Effector memory CD4-positive, alpha-beta T cell (primary cell): ENCODE data around the gene DNAJB4.
A peak's percentile ranks its signal among the peaks of the same experiment; 100 is the strongest.

Experiments used
- DNase-seq, 3 donors: peaks; one replicate each; pipeline ENCODE4 v3.0.0-alpha.2; 2020
- H3K27ac ChIP-seq: 2 replicates; pipeline ENCODE4 v1.7.0; 2013; ENCODE audit warnings: mild to moderate bottlenecking, low read length, moderate library complexity; ENCODE audit not compliant: insufficient read depth, poor library complexity, severe bottlenecking
- H3K27me3 ChIP-seq: replicated peaks from 2 replicates; pipeline ENCODE4 v1.7.0; 2013; ENCODE audit warnings: mild to moderate bottlenecking, low read length; ENCODE audit not compliant: insufficient read depth, control insufficient read depth, poor library complexity, severe bottlenecking
- H3K36me3 ChIP-seq: 2 replicates; pipeline ENCODE4 v1.7.0; 2013; ENCODE audit warnings: mild to moderate bottlenecking, low read length, moderate library complexity; ENCODE audit not compliant: control insufficient read depth, insufficient read depth
- H3K4me1 ChIP-seq: 2 replicates; pipeline ENCODE4 v1.7.0; 2013; ENCODE audit warnings: low read length, mild to moderate bottlenecking; ENCODE audit not compliant: control insufficient read depth, insufficient read depth, poor library complexity, severe bottlenecking
- H3K4me3 ChIP-seq: 2 replicates; pipeline ENCODE4 v1.7.0; 2013; ENCODE audit warnings: low read length, low read depth, mild to moderate bottlenecking; ENCODE audit not compliant: insufficient read depth, poor library complexity, severe bottlenecking
- H3K9me3 ChIP-seq: 2 replicates; pipeline ENCODE4 v1.7.0; 2013; ENCODE audit warnings: mild to moderate bottlenecking, low read length, moderate library complexity; ENCODE audit not compliant: control insufficient read depth

The DNAJB4 gene

DNA sequence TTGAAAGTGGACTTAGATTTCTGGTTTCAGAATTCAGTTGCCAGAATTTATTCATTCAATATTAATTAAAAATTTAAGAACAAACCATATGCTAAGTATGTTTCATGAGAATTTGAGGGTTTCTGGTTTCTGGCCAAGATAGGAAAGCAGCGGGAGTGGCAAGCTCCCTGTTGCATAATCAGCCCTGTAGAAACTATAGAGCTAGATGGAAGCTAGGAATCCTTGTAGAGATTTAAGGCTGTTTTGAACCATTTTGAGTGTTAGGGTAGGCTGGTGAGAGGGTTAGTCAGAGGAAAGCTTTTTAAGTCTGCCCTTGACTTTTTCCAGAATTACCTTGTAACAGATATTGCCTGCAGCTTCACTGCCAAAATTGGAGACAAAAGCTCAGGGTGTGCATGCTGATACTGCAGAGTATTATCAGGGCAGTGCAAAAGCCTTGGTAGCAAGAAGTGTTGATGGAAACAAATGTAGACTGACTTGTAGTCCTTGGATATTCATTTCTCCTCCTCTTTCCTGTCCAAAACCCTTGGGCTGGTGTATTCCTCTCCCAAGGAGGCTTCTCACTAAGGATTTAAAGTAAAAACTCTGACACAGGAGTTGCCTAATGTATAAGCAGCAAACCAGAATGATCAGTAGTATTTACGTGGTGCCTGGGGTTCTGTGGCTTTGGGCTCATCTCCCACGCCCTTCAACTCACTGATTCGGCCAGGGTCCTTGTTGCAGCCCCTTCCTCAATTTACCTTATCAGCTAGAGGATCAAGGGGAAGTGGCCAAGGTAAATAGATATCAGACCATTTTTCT, 28.5 kb downstream of the DNAJB4 start:
- no peaks in the 10 kb centered on the region for H3K4me1 ChIP-seq
- no peaks in the 10 kb centered on the region for H3K36me3 ChIP-seq
- no peak for DNase-seq
- no peaks in the 10 kb centered on the region for H3K9me3 ChIP-seq
- H3K27ac ChIP-seq: no peak overlapping the region
- H3K4me3 ChIP-seq: no peak overlapping the region
- no peaks in the 10 kb centered on the region for H3K27me3 ChIP-seq

DNA sequence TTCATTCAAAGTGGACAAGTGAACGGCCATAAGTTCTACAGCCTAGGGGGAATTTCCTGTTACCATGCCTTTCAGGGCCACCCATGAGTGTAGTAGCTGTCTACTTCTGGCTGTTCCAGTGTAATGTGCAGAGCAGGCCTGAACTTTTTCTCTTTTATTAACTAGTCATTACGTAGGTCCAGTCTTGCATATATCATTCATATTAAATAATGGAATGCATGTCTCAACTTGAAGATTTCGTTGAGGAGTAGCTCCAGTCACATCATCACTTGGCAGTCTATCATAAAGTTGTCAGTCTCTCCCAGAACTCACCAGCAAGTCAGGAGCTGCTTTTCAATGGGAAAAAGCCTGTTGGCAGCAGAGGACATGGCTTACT, 29.0 kb downstream of the DNAJB4 start:
- H3K4me1 ChIP-seq: no peaks in the 10 kb centered on the region
- no peak overlapping the region for H3K4me3 ChIP-seq
- H3K36me3 ChIP-seq: no peaks in the 10 kb centered on the region
- no peak for DNase-seq
- no peaks in the 10 kb centered on the region for H3K9me3 ChIP-seq
- H3K27me3 ChIP-seq: no peaks in the 10 kb centered on the region
- H3K27ac ChIP-seq: no peak overlapping the region

DNA sequence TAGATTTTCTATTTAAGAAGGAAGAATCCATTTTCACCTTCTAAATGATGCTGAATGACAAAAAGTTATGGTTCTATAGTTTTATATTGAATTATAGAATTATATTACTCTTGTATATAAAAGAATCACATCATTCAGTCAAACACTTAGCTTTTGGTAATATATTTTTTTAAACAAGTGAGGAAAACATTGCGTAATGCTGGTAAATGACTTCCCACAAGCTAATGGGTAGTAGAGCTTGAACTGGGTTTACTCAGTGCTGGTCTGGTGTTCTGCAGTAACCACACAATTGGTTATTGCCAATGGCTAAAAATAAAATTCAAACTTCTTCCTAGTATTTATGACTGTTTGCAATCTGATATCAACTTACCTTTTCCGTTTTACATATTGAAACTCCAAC, 30.4 kb downstream of the DNAJB4 start:
- Histone ChIP-seq H3K27ac (no peak overlapping the region), H3K36me3 (no peaks in the 10 kb centered on the region), H3K9me3 (no peaks in the 10 kb centered on the region), H3K27me3 (no peaks in the 10 kb centered on the region), H3K4me3 (no peak overlapping the region), H3K4me1 (no peaks in the 10 kb centered on the region)
- DNase-seq: no peak

DNA sequence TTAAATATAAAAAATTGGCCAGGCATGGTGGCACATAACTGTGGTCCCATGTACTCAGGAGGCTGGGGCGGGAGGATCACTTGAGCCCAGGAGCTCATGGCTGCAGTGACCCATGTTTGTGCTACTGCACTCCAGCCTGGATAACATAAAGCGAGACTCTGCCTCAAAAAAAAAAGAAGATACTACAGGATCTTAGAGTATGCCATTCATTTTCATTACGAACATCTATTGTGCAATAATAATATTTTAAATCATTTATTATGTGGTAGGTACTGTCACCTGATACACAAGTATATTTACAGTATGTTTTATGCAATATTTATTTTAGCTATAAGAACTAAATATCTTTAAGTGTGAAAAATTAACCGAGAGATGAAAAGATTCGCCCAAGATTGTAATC, 31.7 kb downstream of the DNAJB4 start:
- Histone ChIP-seq H3K36me3 (no peaks in the 10 kb centered on the region), H3K9me3 (no peaks in the 10 kb centered on the region), H3K4me1 (no peaks in the 10 kb centered on the region), H3K27me3 (no peaks in the 10 kb centered on the region), H3K4me3 (no peak overlapping the region), H3K27ac (no peak overlapping the region)
- no peak for DNase-seq

DNA sequence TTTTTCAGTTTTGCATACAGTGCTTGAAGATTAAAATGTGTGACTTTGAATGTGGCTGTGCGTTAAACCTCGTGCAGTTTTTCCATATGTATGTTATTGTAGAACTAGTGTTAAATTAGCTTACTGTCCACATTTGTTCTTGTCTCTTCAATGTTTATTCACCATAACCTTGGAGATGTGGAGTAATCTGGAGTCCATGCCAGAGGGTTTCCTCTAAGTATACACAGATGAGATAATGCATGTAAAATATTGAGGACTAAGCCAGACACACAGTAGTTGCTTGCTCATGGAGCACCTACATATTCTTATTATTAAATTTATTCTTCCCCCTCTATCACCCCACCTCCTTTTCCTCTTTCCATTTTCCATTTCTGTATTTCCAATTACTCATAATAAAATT, 33.3 kb downstream of the DNAJB4 start:
- no peak for DNase-seq

DNA sequence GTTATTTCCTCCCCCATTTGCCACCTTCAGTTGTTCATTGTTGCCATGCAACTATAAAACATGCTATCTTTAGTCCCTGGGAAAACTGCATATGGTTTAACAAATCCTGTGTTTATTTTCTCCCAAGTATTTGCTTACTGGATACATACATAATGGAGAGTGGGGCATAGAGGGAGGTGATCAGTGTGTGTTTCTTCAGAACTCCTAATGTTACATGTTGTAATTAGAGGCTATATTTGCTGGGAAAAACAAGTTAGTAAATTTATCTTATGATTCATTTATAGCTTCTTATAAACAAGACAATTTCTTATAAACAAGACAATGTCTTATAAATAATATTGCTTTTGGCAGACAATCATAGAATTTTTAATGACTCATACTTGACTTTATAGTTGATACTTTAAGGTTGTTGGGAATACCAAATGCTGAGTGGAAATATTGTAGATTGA, 33.8 kb downstream of the DNAJB4 start:
- no peak overlapping the region for H3K4me3 ChIP-seq
- no peaks in the 10 kb centered on the region for H3K27me3 ChIP-seq
- no peak for DNase-seq
- no peaks in the 10 kb centered on the region for H3K36me3 ChIP-seq
- H3K9me3 ChIP-seq: no peaks in the 10 kb centered on the region
- no peaks in the 10 kb centered on the region for H3K4me1 ChIP-seq
- H3K27ac ChIP-seq: no peak overlapping the region

More for the DNA sequence above, 33.3 kb downstream of the DNAJB4 start:
- Histone ChIP-seq H3K4me1 (no peaks in the 10 kb centered on the region), H3K27me3 (no peaks in the 10 kb centered on the region), H3K27ac (no peak overlapping the region), H3K9me3 (no peaks in the 10 kb centered on the region), H3K36me3 (no peaks in the 10 kb centered on the region), H3K4me3 (no peak overlapping the region)

DNA sequence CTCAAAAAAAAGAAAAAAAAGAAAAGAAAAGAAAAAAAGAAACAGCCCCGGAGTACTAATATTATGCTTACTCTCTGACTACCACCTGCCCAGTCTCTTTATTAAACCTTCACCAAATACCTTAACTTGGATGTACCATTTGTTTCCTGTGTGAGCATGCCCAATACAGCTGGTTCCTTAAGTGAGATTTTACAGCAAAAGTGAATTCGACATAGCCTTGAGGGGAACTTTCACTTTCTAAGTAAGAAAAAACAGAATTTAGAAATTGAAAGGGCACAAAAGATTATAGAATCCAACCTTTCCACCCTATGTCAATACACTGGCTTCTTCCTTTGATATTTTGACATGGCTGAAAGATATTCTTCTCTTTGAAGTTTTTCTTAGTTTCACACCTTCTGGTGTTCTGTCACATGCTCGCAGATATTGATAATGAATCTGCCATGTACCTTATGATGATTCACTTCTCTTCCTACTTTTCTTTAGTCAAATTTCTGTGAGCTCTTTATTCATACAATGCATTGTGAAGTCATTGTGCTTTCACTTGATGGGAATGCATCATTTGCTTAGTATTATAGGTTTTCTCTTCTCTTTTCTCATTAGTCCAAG, 35.8 kb downstream of the DNAJB4 start:
- Histone ChIP-seq H3K27me3 (peaks cover 5% of the 10 kb centered on the region), H3K9me3 (no peaks in the 10 kb centered on the region), H3K36me3 (no peaks in the 10 kb centered on the region), H3K4me3 (no peak overlapping the region), H3K27ac (no peak overlapping the region), H3K4me1 (peaks cover 4% of the 10 kb centered on the region)
- DNase-seq: no peak

DNA sequence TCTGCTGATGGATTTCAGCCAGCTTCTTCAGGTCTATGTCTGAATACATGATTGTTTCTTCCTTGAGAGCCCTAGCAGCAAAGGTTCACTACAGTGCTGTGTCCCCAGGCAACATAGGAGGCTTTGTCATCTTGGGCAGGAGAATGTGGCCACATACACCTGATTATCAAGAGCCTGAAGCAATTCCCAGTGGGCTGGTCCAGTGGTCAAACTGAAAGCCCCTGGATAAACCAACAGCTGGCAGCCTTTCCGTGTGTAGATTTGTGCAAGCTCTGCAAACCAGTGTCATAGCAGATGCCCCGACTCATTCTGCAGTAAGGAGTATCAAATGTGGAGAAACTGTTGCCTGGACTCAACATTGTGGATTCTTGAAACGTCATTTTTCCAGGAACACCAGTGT, 38.7 kb downstream of the DNAJB4 start:
- peaks cover 9% of the 10 kb centered on the region for H3K4me1 ChIP-seq
- H3K27ac ChIP-seq: no peak overlapping the region
- H3K36me3 ChIP-seq: no peaks in the 10 kb centered on the region

DNA sequence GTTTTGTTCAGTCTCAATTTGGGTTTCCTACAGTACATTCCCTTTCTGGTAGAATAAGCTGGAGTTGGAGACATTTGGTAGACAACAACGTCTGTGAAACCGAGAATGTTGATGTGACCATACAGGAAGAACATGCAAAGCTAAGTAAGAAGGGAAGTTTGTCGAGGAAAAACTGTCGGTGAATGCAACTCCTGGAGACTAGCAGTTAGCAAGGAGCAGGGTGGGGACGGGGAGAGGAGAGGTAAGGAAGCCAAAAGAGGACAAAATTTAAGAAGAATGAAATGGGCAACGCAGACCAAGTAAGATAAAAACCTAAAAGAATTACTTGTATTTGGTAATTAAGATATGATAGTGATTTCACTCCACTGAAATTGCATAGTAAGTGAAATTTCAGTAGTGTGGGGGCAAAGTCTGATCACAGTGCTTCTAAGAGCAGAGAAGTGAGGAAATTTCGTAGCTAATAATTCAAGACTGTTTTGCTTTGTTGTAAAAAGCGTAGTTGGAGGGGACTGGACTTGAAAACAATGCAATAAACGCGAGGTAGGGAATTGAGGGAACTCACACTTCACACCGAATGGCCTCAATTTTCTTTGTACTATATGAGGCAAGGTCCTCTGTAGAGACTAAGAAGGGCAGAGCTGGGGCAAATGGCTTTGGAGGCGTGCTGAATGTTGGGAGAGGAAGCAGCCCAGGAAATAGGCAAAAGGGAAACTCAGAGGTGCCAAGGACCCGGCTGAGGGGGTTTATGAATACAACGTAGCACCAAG, 40.2 kb downstream of the DNAJB4 start:
- Histone ChIP-seq H3K4me1 (peaks cover 9% of the 10 kb centered on the region), H3K36me3 (no peaks in the 10 kb centered on the region), H3K9me3 (no peaks in the 10 kb centered on the region), H3K27ac (no peak overlapping the region), H3K4me3 (peak overlapping the region; percentile 57), H3K27me3 (peaks cover 9% of the 10 kb centered on the region)
- no peak for DNase-seq

More for the DNA sequence above, 38.7 kb downstream of the DNAJB4 start:
- peaks cover 9% of the 10 kb centered on the region for H3K27me3 ChIP-seq
- H3K4me3 ChIP-seq: no peak overlapping the region
- no peak for DNase-seq
- no peaks in the 10 kb centered on the region for H3K9me3 ChIP-seq

DNA sequence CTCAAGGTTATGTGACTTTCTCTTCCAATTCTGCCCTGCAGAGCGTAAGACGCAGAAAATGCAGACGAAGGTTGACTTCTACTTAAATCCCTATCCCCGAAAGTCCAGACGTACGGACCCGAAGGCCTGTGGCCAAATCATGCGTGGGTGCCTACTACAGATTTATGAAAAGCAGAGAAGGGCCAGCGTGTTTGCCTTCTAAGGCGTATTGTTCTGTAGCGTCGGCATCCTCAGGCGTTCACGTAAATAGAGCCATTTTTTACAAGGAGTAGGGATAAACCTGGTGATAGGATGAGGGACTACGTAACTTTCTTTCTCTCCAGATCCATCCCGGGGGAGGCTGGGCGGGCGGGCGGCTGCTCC, 40.8 kb downstream of the DNAJB4 start:
- Histone ChIP-seq H3K4me3 (peak overlapping the region; percentile 57), H3K27ac (no peak overlapping the region), H3K27me3 (peaks cover 9% of the 10 kb centered on the region), H3K9me3 (no peaks in the 10 kb centered on the region), H3K4me1 (peaks cover 9% of the 10 kb centered on the region), H3K36me3 (no peaks in the 10 kb centered on the region)
- no peak for DNase-seq
